Gastrocnemius medialis (tissue), 4 donors: Measurements from ENCODE around the gene NLRP7. TPM values are rescaled to one million over a fixed set of nuclear protein-coding genes. Genes with fewer than 3 reads are reported as not detected.
"Not testable (repeated sequence)": the region's sequence is repeated elsewhere in the genome, so short reads cannot be mapped to it uniquely, and the experiment has no call there.

Source experiments
- ATAC-seq, 2 donors: fragments of 150-250 bp; one replicate each; pipeline ENCODE4 v1.9.1; 2016
- DNase-seq, 2 donors: peaks; one replicate each; pipeline ENCODE4 v3.0.0-alpha.2; 2019
- H3K27ac ChIP-seq, 4 donors: fragments of 200-600 bp; sonication (generic); 1 replicate in 1 of 4; 2 replicates in 3 of 4; pipeline ENCODE4 v1.5.1; 2016 to 2018; ENCODE audit warnings: mild to moderate bottlenecking in 2 of 4, moderate library complexity in 1 of 4
- H3K27me3 ChIP-seq, 3 donors: fragments of 200-600 bp; sonication (generic) in 2 of 3; 1 replicate in 1 of 3; 2 replicates in 2 of 3; pipeline versions ENCODE4 v1.5.1 to v1.6.0; 2016 to 2019; ENCODE audit warnings: mild to moderate bottlenecking in 1 of 3, moderate library complexity in 1 of 3
- H3K36me3 ChIP-seq, 2 donors: fragments of 200-600 bp; sonication (generic) in 1 of 2; one replicate each; pipeline ENCODE4 v1.5.1; 2017 to 2018
- H3K4me1 ChIP-seq, 2 donors: fragments of 200-600 bp; sonication (generic) in 1 of 2; one replicate each; pipeline ENCODE4 v1.5.1; 2016 to 2017; ENCODE audit warnings: mild to moderate bottlenecking in 2 of 2
- H3K4me3 ChIP-seq, 4 donors: fragments of 200-600 bp; sonication (generic) in 3 of 4; 1 replicate in 1 of 4; 2 replicates in 3 of 4; pipeline ENCODE4 v1.5.1; 2016 to 2019; ENCODE audit warnings: mild to moderate bottlenecking in 2 of 4
- H3K9me3 ChIP-seq, 3 donors: fragments of 200-600 bp; sonication (generic) in 2 of 3; 1 replicate in 1 of 3; 2 replicates in 2 of 3; pipeline ENCODE4 v1.5.1; 2016 to 2019
- POLR2A ChIP-seq, 2 donors: fragments of 450-650 bp; IDR thresholded peaks; one replicate each; pipeline ENCODE4 v1.6.1; 2017; ENCODE audit warnings: antibody characterized with exemption in 2 of 2, mild to moderate bottlenecking in 2 of 2, moderate library complexity in 2 of 2
- in situ Hi-C, 4 donors: fragments of 200-750 bp; cut with MboI; loops; one replicate each; pipeline versions ENCODE4 v1.15.0 to v1.8.0; 2017; ENCODE audit warnings: low sequenced_read_pairs in 4 of 4
- intact Hi-C: fragments of 100-400 bp; cut with DNase I; formaldehyde crosslinking; loops from one replicate; pipeline ENCODE4 v1.15.1; 2023; ENCODE audit warnings: low total_unique reads
- total RNA-seq, 4 donors: library from RNA; depleted of rRNA; stranded (reverse); fragments of >200 nt; gene quantifications; one replicate each; pipeline versions ENCODE4 v1.1.0 to v1.2.3, GENCODE V29; 2016
- TF ChIP-seq, protein P1 (sequence below), 5 experiments: fragments of 450-650 bp in 3 of 5; fragments of 200-600 bp in 2 of 5; sonication (generic) in 2 of 5; IDR thresholded peaks in 4 of 5; conservative IDR thresholded peaks in 1 of 5; 1 replicate in 4 of 5; 2 replicates in 1 of 5; pipeline ENCODE4 v1.5.1; 2016 to 2019; ENCODE audit warnings: antibody characterized with exemption in 5 of 5, mild to moderate bottlenecking in 3 of 5, moderate library complexity in 3 of 5

NLRP7 gene
- total RNA-seq, 4 donors from 2014 or later: not detected

GRCh38 chr19:54967611-54968010 is 20.3 kb upstream of the NLRP7 start:
- in situ Hi-C loops: no loop called here
- no peaks in the 10 kb centered on the region for H3K36me3 ChIP-seq
- H3K4me1 ChIP-seq: no peaks in the 10 kb centered on the region
- no peak for ATAC-seq
- no peak overlapping the region for H3K4me3 ChIP-seq
- no peaks in the 10 kb centered on the region for H3K9me3 ChIP-seq
- H3K27ac ChIP-seq: no peak overlapping the region
- DNase-seq: no peak
- TF ChIP-seq, protein P1, sequence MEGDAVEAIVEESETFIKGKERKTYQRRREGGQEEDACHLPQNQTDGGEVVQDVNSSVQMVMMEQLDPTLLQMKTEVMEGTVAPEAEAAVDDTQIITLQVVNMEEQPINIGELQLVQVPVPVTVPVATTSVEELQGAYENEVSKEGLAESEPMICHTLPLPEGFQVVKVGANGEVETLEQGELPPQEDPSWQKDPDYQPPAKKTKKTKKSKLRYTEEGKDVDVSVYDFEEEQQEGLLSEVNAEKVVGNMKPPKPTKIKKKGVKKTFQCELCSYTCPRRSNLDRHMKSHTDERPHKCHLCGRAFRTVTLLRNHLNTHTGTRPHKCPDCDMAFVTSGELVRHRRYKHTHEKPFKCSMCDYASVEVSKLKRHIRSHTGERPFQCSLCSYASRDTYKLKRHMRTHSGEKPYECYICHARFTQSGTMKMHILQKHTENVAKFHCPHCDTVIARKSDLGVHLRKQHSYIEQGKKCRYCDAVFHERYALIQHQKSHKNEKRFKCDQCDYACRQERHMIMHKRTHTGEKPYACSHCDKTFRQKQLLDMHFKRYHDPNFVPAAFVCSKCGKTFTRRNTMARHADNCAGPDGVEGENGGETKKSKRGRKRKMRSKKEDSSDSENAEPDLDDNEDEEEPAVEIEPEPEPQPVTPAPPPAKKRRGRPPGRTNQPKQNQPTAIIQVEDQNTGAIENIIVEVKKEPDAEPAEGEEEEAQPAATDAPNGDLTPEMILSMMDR (IDR thresholded peaks at IDR 0.05 in 4 of 5, conservative IDR thresholded peaks at IDR 0.05 in 1 of 5): no peak
- no peak for TF ChIP-seq POLR2A (IDR thresholded peaks at IDR 0.05)
- intact Hi-C loops: no loop called here
- H3K27me3 ChIP-seq: no peaks in the 10 kb centered on the region

DNA sequence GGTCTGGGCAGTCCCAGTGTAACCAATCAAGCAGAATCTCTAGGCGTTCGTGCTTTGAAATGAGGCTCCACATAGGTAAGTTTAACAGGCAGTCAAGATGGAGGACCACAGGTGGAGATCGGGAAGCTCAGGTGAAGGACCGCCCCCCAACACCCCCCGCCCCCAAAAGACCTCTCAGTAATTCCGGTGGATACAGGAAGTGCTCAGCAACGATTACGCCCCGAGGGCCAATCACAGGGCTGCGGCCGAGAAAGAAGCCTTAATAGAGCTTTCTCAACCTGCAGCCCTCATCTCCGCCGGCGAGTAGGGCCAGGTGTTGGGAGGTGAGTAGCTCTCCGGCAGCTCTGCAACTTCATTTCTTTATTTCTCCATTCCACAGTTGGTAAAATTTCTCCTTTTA is 17.7 kb upstream of the NLRP7 start:
- ATAC-seq, H3K36me3 ChIP-seq, DNase-seq, H3K9me3 ChIP-seq, in situ Hi-C loops, H3K27me3 ChIP-seq, H3K4me3 ChIP-seq, intact Hi-C loops, H3K4me1 ChIP-seq, H3K27ac ChIP-seq: not testable (repeated sequence)

DNA sequence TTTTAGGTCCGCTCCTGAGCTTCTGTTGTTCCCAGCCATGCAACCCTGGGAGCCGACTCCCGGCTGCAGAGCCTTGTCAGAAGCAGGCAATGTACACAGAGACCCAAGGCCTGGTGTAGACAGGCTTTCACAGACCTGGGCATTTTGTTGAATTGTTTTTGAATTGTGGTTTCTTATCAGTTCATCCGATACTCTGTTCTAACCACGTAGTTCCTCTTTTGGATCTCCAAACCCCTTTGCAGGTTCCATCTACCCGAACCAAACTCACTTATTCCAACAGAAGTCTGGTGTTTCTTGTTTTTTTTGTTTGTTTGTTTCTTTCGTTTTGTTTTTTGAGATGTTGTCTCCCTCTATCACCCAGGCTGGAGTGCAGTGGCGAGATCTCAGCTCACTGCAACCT is 12.5 kb upstream of the NLRP7 start:
- Histone ChIP-seq H3K27me3 (no peaks in the 10 kb centered on the region), H3K4me1 (no peaks in the 10 kb centered on the region), H3K27ac (no peak overlapping the region), H3K36me3 (no peaks in the 10 kb centered on the region), H3K9me3 (no peaks in the 10 kb centered on the region), H3K4me3 (no peak overlapping the region)
- intact Hi-C loops (no loop called here), in situ Hi-C loops (no loop called here)
- TF ChIP-seq, protein P1 (IDR thresholded peaks at IDR 0.05 in 4 of 5, conservative IDR thresholded peaks at IDR 0.05 in 1 of 5): no peak
- no peak for TF ChIP-seq POLR2A (IDR thresholded peaks at IDR 0.05)
- DNase-seq (no peak), ATAC-seq (no peak)

- intact Hi-C loops (no loop called here), in situ Hi-C loops (no loop called here)
- Histone ChIP-seq H3K4me1 (no peaks in the 10 kb centered on the region), H3K4me3 (no peak overlapping the region), H3K27me3 (no peaks in the 10 kb centered on the region), H3K27ac (no peak overlapping the region), H3K9me3 (no peaks in the 10 kb centered on the region), H3K36me3 (no peaks in the 10 kb centered on the region)
- DNase-seq (no peak), ATAC-seq (no peak)
- TF ChIP-seq, protein P1 (IDR thresholded peaks at IDR 0.05 in 4 of 5, conservative IDR thresholded peaks at IDR 0.05 in 1 of 5): no peak
- TF ChIP-seq POLR2A (IDR thresholded peaks at IDR 0.05): no peak
These were observed 8.0 kb upstream of the NLRP7 start for GRCh38 chr19:54955376-54955775.

DNA sequence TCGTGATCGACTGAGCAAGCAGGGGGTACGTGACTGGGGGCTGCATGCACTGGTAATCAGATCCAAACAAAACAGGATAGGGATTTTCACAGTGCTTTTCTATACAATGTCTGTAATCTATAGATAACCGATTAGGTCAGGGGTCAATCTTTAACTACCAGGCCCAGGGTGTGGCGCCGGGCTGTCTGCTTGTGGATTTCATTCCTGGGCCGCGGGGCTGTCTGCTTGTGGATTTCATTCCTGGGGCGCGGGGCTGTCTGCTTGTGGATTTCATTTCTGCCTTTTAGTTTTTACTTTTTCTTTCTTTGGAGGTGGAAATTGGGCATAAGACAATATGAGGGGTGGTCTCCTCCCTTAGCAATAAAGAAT is 6.0 kb upstream of the NLRP7 start:
- H3K4me3 ChIP-seq, H3K27me3 ChIP-seq, H3K9me3 ChIP-seq, in situ Hi-C loops, intact Hi-C loops, DNase-seq, H3K27ac ChIP-seq, ATAC-seq, H3K36me3 ChIP-seq, H3K4me1 ChIP-seq: not testable (repeated sequence)

GRCh38 chr19:54952591-54953344 is 5.4 kb upstream of the NLRP7 start:
- H3K27ac ChIP-seq: no peak overlapping the region
- no peak for ATAC-seq
- no peaks in the 10 kb centered on the region for H3K4me1 ChIP-seq
- H3K36me3 ChIP-seq: no peaks in the 10 kb centered on the region
- H3K27me3 ChIP-seq: no peaks in the 10 kb centered on the region
- in situ Hi-C loops: no loop called here
- no peaks in the 10 kb centered on the region for H3K9me3 ChIP-seq
- intact Hi-C loops: no loop called here
- no peak overlapping the region for H3K4me3 ChIP-seq
- no peak for DNase-seq
- TF ChIP-seq, protein P1 (IDR thresholded peaks at IDR 0.05 in 4 of 5, conservative IDR thresholded peaks at IDR 0.05 in 1 of 5): no peak
- TF ChIP-seq POLR2A (IDR thresholded peaks at IDR 0.05): no peak

DNA sequence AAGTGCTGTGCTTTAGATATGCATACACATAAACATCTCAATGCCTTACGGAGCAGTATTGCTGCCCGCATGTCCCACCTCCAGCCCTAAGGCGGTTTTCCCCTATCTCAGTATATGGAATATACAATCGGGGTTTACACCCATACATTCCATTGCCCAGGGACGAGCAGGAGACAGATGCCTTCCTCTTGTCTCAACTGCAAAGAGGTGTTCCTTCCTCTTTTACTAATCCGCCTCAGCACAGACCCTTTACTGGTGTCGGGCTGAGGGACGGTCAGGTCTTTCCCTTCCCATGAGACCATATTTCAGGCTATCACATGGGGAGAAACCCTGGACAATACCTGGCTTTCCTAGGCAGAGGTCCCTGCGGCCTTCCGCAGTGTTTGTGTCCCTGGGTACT is 3.2 kb upstream of the NLRP7 start:
- H3K4me1 ChIP-seq, H3K27ac ChIP-seq, in situ Hi-C loops, H3K4me3 ChIP-seq, H3K9me3 ChIP-seq, DNase-seq, H3K36me3 ChIP-seq, H3K27me3 ChIP-seq, intact Hi-C loops, ATAC-seq: not testable (repeated sequence)
